HTERT RPE-1 (cell line): ENCODE data around the gene SGCD.
"Not testable (repeated sequence)": the region's sequence is repeated elsewhere in the genome, so short reads cannot be mapped to it uniquely, and the experiment has no call there.

Experiments
- in situ Hi-C: fragments of 300-500 bp; cut with MboI; formaldehyde crosslinking; loops from 4 replicates; pipeline ENCODE4 v1.14.3; 2020; ENCODE audit warnings: low sequenced_read_pairs

The SGCD gene

GRCh38 chr5:156617426-156617825 lies 290.5 kb downstream of the SGCD start:
- in situ Hi-C loops, result no loop called here

DNA sequence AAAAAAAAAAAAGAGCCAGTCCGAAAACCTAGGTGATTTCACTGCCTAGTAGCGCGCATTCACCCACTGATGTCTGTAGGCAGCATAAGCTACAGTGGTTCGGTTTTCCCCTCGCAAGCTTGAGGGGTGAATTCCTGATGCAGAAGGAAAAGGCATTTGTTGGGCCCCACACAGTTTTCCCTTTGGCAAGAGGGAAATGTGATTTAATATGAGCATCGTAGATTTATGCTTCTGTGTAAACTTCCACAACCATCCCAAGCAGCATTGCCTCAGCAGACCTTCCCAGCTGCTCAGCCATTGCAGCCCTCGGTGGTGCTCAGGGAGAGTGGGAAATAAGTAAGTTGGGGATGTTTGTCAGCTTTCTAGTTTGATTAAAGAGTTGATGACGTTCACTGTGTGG lies 291.6 kb downstream of the SGCD start:
- in situ Hi-C loops, result no loop called here

DNA sequence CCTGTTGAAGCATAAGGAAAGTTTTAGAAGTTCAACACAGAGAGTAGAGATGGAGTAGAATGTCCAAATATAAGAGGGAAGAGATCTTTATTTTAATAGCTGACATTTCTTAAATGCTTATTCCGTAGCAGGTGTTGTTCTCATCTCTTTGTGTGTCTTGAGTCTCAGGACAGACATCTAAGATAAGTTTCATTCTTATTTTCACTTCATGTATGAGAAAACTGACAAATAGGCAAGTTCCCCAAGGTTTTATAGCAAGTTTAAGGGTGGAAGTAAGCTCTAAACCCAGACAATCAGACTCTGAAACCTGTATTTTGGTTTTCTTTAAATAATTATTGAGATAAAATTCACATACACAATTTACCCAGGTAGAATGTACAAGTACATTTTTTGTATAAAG lies 294.8 kb downstream of the SGCD start:
- in situ Hi-C loops, result no loop called here

- in situ Hi-C loops, result no loop called here
Measured at GRCh38 chr5:156623381-156624040, 296.5 kb downstream of the SGCD start.

- in situ Hi-C loops, result no loop called here
Measured at GRCh38 chr5:156624686-156625085, 297.7 kb downstream of the SGCD start.

GRCh38 chr5:156628421-156628820 lies 301.5 kb downstream of the SGCD start:
- in situ Hi-C loops, result no loop called here

DNA sequence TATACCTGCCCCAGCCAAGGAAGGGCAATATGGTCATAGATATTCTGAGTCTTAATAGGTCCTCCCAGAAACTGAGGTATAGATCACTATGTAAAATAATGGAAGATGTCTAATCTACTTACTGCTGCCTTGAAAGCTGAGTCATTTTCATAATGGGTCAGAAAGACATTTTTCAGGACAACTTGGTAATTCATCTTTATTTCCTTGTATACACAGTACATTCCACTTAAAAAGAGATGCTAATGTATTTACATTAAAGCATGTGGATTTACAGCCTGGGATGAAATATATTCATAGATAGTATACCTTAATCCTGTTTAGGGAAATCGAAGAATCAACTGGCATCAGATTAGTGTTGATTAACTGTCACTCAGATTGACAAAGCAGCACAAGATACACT lies 304.0 kb downstream of the SGCD start:
- in situ Hi-C loops, result no loop called here

DNA sequence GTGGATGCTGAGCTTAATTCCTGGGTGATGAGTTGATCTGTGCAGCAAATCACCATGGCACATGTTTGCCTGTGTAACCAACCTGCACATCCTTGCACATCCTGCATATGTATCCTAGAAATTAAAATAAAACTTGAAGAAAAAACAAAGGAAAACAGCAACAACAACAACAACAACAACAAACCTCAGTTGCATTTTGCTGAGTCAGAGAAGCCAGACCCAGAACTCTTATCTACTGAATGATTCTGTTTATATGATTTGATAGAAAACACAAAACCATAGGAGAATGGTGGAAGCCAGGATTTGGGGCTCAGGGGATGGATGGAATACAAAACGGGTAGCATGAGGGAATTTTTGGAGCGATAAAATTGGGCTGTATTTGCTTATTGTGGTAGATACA lies 307.3 kb downstream of the SGCD start:
- in situ Hi-C loops, result no loop called here

DNA sequence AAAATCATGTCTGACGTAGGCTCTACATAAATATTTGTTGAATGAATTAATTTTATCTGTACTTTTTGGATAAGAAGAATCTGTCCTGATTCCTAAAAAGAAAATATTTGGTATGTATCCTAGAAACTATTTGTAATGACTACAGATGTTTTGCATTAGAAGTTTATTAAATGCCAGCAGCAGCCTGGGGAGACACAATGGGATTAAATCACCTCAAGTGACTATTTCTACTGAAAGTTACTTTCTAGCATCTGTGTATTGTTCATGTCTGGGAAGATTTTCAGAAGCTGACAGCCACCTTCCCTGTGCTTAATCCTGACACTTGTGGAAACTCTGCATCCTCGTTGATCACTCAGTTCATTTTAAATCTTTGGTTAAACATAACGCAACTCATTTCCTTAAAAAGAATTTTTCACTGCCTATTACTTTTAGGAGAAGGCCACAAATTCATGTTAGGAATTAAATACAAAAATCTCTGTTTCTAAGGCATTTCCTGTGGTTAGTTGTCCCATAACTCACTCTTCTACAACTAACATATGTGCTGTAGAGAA lies 313.8 kb downstream of the SGCD start:
- in situ Hi-C loops, result no loop called here

- in situ Hi-C loops, result no loop called here
Measured at GRCh38 chr5:156641686-156642085, 314.7 kb downstream of the SGCD start.

GRCh38 chr5:156647034-156647451 lies 320.1 kb downstream of the SGCD start:
- in situ Hi-C loops, result no loop called here

- in situ Hi-C loops, result no loop called here
Measured at GRCh38 chr5:156654444-156654843, 327.5 kb downstream of the SGCD start.

DNA sequence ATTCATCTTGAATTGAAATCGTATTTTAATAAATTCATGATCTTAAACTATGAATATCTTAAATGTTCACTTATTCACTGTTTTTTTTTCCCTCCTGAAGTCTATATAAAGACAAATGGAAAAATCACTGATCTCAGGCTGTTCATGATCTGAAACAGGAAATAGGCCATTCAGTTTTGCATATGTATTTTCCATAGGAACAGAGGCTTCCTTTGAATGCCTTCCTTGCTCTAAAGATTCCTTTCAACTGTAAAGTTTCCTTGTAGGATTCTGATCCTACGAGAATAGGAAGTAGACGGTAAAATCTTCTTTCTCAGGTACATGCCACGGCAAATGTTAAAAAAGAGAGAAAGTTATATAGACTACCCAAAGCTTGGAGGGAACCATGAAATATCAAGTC lies 328.8 kb downstream of the SGCD start:
- in situ Hi-C loops, result no loop called here

GRCh38 chr5:156664832-156665231 lies 337.9 kb downstream of the SGCD start:
- in situ Hi-C loops, result not testable (repeated sequence)

GRCh38 chr5:156666686-156667085 lies 339.7 kb downstream of the SGCD start:
- in situ Hi-C loops, result not testable (repeated sequence)

GRCh38 chr5:156667616-156668015 lies 340.7 kb downstream of the SGCD start:
- in situ Hi-C loops, result no loop called here

- in situ Hi-C loops, result no loop called here
Measured at GRCh38 chr5:156669416-156669815, 342.5 kb downstream of the SGCD start.

DNA sequence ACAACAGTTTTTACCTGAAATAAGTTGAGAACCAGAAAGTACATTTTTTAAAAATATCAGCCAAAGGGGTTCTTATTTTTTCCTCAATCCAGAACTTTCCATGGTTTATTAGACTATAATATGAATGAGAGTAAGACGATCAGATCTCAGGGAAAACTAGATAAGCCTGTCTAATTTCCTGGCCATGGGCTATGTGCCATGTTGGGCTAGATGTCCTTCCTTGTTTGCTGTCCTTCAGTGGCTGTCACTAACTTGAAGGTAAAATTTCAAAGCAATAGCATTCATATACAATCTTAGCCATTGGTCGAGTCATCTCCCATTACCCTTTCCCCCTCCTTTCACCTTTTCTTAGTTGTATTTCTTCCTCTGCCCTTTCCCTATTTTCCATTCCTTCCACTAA lies 343.7 kb downstream of the SGCD start:
- in situ Hi-C loops, result no loop called here

GRCh38 chr5:156675395-156675794 lies 348.4 kb downstream of the SGCD start:
- in situ Hi-C loops, result no loop called here

DNA sequence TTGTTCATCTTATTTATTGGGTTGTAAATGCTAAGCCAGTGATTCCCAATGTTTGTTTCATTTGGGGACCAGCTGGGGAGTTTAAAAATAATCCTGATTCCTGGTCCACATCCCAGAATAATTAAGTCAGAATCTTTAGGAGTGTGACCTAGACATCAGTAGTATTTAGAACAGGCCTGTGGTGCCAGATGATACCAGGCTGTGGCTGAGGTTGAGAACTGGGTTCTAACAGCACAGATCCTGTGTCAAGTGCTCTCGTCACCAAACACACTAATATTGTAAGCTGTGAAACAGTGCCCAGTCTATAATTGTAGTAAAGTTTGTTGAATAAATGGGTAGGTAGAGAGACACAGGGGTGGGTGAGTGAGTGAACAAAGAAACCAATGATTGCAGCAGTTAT lies 351.0 kb downstream of the SGCD start:
- in situ Hi-C loops, result no loop called here

DNA sequence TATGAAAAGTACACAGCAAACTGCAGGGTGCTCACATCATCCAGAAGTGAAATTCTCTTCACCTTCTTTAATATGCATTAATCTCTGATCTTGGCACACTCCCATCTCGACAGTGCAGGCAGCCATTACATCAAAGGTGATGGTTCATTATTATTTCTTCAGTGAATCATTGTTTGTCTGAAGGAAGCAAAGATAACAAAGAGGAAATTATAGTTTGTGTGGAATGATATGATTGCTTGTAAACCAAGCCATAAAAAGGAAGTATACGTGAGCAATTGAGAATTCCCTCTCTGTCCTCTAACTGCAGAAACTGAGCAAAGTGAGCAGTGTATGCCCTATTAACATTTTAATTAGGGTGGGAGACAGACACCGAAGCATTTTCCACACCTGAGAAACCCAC lies 351.5 kb downstream of the SGCD start:
- in situ Hi-C loops, result no loop called here

- in situ Hi-C loops, result no loop called here
Measured at GRCh38 chr5:156680831-156681230, 353.9 kb downstream of the SGCD start.

DNA sequence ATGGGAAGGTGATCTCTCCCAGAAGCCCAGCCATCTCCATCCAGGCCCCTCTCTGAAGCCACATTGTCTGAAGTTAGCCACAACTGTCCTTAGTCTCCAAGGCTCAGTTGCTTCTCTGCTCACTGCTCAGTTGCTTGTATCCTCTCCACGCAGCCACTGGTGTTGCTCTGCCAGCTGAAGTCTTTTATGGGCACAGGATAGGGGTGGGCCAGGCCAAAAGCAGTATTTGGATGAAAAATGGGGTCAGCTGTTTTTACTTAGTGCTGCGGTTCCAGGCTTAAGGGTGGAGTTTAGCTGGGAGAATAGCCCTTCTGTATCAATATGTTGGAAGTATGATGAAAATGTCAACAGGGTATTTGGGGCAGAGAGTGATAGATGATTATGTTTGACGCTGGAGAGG lies 354.3 kb downstream of the SGCD start:
- in situ Hi-C loops, result no loop called here
